Transverse colon (tissue), 4 donors: ENCODE data around the gene CADPS. TPM values are rescaled to one million over a fixed set of nuclear protein-coding genes. Genes with fewer than 3 reads are reported as not detected.

Experiments used
- DNase-seq: peaks from one replicate; pipeline ENCODE4 v3.0.0-alpha.2; 2019
- H3K27ac ChIP-seq, 4 donors: fragments of 200-600 bp; sonication (generic); 2 replicates each; pipeline ENCODE4 v1.5.1; 2016 to 2018; ENCODE audit warnings: inconsistent platforms in 4 of 4
- H3K27me3 ChIP-seq: fragments of 200-600 bp; sonication (generic); 2 replicates; pipeline ENCODE4 v1.5.1; 2017; ENCODE audit warnings: inconsistent platforms
- H3K36me3 ChIP-seq, 4 donors: fragments of 200-600 bp; sonication (generic); 2 replicates each; pipeline ENCODE4 v1.5.1; 2017 to 2019; ENCODE audit warnings: inconsistent platforms in 4 of 4
- H3K4me1 ChIP-seq, 4 donors: fragments of 200-600 bp; sonication (generic); 2 replicates each; pipeline ENCODE4 v1.5.1; 2017 to 2020; ENCODE audit warnings: inconsistent platforms in 4 of 4
- H3K4me3 ChIP-seq, 4 donors: fragments of 200-600 bp; sonication (generic); 1 replicate in 1 of 4; 2 replicates in 3 of 4; pipeline versions ENCODE4 v1.5.1 to v1.6.1; 2017 to 2019; ENCODE audit warnings: inconsistent platforms in 4 of 4
- H3K9me3 ChIP-seq, 2 donors: fragments of 200-600 bp; sonication (generic); 2 replicates each; pipeline ENCODE4 v1.5.1; 2017 to 2019; ENCODE audit warnings: inconsistent platforms in 2 of 2
- EP300 ChIP-seq: sonication (generic); formaldehyde crosslinking; IDR thresholded peaks from one replicate; pipeline ENCODE4 v1.6.1; 2017; ENCODE audit warnings: antibody characterized with exemption, low read depth
- POLR2A ChIP-seq: fragments of 450-650 bp; IDR thresholded peaks from one replicate; pipeline ENCODE4 v1.6.1; 2016; ENCODE audit warnings: antibody characterized with exemption, mild to moderate bottlenecking, moderate library complexity
- POLR2AphosphoS5 ChIP-seq, 3 donors: sonication (generic); formaldehyde crosslinking; IDR thresholded peaks; one replicate each; pipeline ENCODE4 v1.6.1; 2016; ENCODE audit warnings: antibody characterized with exemption in 3 of 3
- WGBS, 2 donors: methylation state at CpG; one replicate each; pipeline ENCODE4 v1.1.5; 2018; ENCODE audit warnings: low coverage in 1 of 2; 5-methylcytosine and 5-hydroxymethylcytosine counted together
- in situ Hi-C, 4 donors: fragments of 200-750 bp; cut with MboI; loops; one replicate each; pipeline versions ENCODE4 v1.15.0 to v1.15.1; 2017; ENCODE audit warnings: low sequenced_read_pairs in 3 of 4, low pct_ligation_motif_present in 1 of 4, low pct_unique_long_range_greater_than_20kb in 1 of 4
- intact Hi-C: fragments of 100-400 bp; cut with DNase I; formaldehyde crosslinking; loops from one replicate; pipeline ENCODE4 v1.15.1; 2023; ENCODE audit warnings: low total_unique reads
- total RNA-seq, 4 donors: library from RNA; depleted of rRNA; stranded (reverse); fragments of >200 nt; gene quantifications; one replicate each; pipeline ENCODE4 v1.1.0, GENCODE V29; 2016
- TF ChIP-seq, protein P1 (sequence below), 5 experiments: fragments of 200-600 bp in 3 of 5; fragments of 450-650 bp in 2 of 5; sonication (generic) in 3 of 5; IDR thresholded peaks; 1 replicate in 2 of 5; 2 replicates in 3 of 5; pipeline ENCODE4 v1.5.1; 2016 to 2017; ENCODE audit warnings: antibody characterized with exemption in 5 of 5, inconsistent platforms in 3 of 5, mild to moderate bottlenecking in 2 of 5, moderate library complexity in 1 of 5

Gene CADPS
- total RNA-seq, 4 donors from 2014 or later = 1.9 to 22.7 (median 8.9) TPM

DNA sequence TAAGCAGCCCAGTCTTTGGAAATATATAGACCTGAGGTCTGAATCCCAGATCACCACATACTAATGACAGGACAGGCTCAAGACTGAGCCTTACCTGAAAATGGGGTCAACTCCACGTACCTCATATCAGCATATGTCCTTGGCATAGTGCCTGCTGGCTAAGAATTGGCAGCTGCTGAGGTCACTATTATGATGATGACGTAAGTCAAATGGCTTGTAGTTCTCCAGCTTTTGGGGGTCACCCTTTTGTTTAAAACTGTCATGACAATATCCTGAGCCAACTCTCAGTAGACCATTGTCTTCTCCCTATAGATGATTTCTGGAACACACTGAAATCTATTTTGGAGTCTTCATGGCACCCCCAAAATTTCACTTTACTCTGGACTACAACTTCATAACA is 16.8 kb upstream of the CADPS start:
- 50 to 53% methylated on average over 2 of the region's 2 CpGs for WGBS, 2 donors
- no peak for DNase-seq
- in situ Hi-C loops (loop anchor here in 3 of 4 donors (25.0 kb wide), 1 partner anchor 295 kb away; no protein-coding TSS in a partner anchor), intact Hi-C loops (no loop called here)
- H3K4me3 ChIP-seq = no peak overlapping the region
- no peaks in the 10 kb centered on the region for H3K27me3 ChIP-seq
- H3K9me3 ChIP-seq = no peaks in the 10 kb centered on the region
- no peaks in the 10 kb centered on the region for H3K4me1 ChIP-seq
- H3K27ac ChIP-seq = no peak overlapping the region
- H3K36me3 ChIP-seq = no peaks in the 10 kb centered on the region
- TF ChIP-seq EP300 (no peak), POLR2A (no peak), POLR2AphosphoS5 (IDR thresholded peaks at IDR 0.05) (no peak)
- TF ChIP-seq, protein P1, sequence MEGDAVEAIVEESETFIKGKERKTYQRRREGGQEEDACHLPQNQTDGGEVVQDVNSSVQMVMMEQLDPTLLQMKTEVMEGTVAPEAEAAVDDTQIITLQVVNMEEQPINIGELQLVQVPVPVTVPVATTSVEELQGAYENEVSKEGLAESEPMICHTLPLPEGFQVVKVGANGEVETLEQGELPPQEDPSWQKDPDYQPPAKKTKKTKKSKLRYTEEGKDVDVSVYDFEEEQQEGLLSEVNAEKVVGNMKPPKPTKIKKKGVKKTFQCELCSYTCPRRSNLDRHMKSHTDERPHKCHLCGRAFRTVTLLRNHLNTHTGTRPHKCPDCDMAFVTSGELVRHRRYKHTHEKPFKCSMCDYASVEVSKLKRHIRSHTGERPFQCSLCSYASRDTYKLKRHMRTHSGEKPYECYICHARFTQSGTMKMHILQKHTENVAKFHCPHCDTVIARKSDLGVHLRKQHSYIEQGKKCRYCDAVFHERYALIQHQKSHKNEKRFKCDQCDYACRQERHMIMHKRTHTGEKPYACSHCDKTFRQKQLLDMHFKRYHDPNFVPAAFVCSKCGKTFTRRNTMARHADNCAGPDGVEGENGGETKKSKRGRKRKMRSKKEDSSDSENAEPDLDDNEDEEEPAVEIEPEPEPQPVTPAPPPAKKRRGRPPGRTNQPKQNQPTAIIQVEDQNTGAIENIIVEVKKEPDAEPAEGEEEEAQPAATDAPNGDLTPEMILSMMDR (IDR thresholded peaks at IDR 0.05) = no peak

DNA sequence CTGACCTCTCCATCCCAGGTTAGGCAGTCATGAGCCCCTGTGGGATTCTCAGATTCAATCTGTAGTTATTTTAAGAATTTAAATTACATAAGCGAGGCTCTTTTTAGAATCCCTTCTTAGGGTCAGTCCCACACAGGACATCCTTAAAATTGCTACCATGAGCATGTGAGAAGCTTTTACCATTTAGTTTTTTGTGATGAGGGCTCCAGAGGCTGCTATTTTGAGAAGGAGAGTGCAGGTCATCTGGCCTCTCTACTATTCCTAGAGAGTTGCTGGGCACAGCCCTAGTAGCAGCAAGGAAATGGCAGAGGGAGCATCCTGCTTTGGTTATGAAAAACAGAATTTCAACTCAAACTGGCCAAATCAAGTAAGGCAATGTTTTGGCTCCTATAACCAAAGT is 13.6 kb upstream of the CADPS start:
- H3K36me3 ChIP-seq = no peaks in the 10 kb centered on the region
- no peak for DNase-seq
- no peaks in the 10 kb centered on the region for H3K27me3 ChIP-seq
- intact Hi-C loops (no loop called here), in situ Hi-C loops (loop anchor here in 3 of 4 donors (25.0 kb wide), 1 partner anchor 299 kb away; no protein-coding TSS in a partner anchor)
- no peak overlapping the region for H3K27ac ChIP-seq
- TF ChIP-seq, protein P1 (IDR thresholded peaks at IDR 0.05) = no peak
- TF ChIP-seq POLR2A = no peak
- TF ChIP-seq POLR2AphosphoS5 (IDR thresholded peaks at IDR 0.05) = no peak
- TF ChIP-seq EP300 = no peak
- H3K4me3 ChIP-seq = no peak overlapping the region
- 86% methylated on average over 1 of the region's 1 CpG; no CpG with 5 or more reads in 1 of the 2 donors for WGBS, 2 donors
- no peaks in the 10 kb centered on the region for H3K9me3 ChIP-seq
- H3K4me1 ChIP-seq = no peaks in the 10 kb centered on the region

DNA sequence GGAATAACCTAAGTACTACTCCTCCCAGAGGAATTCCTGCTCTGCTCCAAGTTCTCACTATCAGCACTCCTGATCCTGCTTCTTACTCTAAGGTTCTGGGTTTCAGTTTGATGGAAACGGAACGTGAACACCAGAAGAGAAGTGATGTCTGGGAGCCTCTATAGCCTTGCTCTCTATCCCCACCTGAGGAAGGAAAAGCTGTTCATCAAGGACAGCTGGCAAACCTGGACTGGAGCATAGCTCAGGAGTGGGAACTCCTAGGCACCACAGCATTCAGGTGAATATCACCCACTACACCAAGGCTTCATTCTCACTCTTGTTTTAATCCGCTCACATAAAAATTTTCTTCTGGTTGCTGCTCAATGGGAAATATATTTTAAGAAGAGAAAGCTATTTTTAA is 13.0 kb upstream of the CADPS start:
- intact Hi-C loops = no loop called here
- H3K27ac ChIP-seq = no peak overlapping the region
- WGBS, 2 donors = 33 to 41% methylated on average over 3 of the region's 3 CpGs
- no peak overlapping the region for H3K4me3 ChIP-seq
- TF ChIP-seq, protein P1 (IDR thresholded peaks at IDR 0.05) = no peak
- no peak for TF ChIP-seq POLR2A
- no peak for TF ChIP-seq POLR2AphosphoS5 (IDR thresholded peaks at IDR 0.05)
- no peak for TF ChIP-seq EP300
- no peaks in the 10 kb centered on the region for H3K4me1 ChIP-seq
- H3K27me3 ChIP-seq = no peaks in the 10 kb centered on the region
- no peaks in the 10 kb centered on the region for H3K9me3 ChIP-seq
- in situ Hi-C loops = loop anchor here in 3 of 4 donors (25.0 kb wide), 1 partner anchor 299 kb away; no protein-coding TSS in a partner anchor
- H3K36me3 ChIP-seq = no peaks in the 10 kb centered on the region
- no peak for DNase-seq

DNA sequence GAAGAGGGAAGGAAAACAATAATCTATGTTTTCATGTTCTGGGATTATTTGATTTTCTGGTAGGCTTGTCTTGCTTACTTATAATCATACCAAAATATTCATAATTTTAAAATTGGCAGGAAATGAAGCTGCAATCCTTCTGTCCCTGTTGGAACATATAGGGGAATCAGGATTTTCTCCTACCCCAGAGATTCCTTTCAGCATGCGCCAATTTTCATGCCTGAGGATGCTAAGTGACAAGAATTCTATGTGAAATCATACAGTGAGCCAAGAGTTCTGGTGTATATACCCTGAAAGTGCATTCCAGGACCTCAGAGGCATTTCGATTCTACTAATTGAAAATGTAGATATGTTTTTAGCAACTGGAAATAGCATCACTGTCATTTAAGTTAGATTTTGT is 9.9 kb upstream of the CADPS start:
- WGBS, 2 donors = 63 to 77% methylated on average over 1 to 2 of the region's 2 CpGs
- H3K4me1 ChIP-seq = no peaks in the 10 kb centered on the region

More for the DNA sequence above, 9.9 kb upstream of the CADPS start:
- TF ChIP-seq POLR2A (no peak), POLR2AphosphoS5 (IDR thresholded peaks at IDR 0.05) (no peak), EP300 (no peak)
- TF ChIP-seq, protein P1 (IDR thresholded peaks at IDR 0.05) = no peak
- in situ Hi-C loops (loop anchor here in 3 of 4 donors (25.0 kb wide), 1 partner anchor 302 kb away; no protein-coding TSS in a partner anchor), intact Hi-C loops (no loop called here)
- H3K4me3 ChIP-seq = no peak overlapping the region
- no peaks in the 10 kb centered on the region for H3K36me3 ChIP-seq
- DNase-seq = no peak
- H3K27ac ChIP-seq = no peak overlapping the region
- H3K27me3 ChIP-seq = no peaks in the 10 kb centered on the region
- no peaks in the 10 kb centered on the region for H3K9me3 ChIP-seq
